WTC11 (cell line): ENCODE data around the gene GNA12.

ENCODE experiments used
- PREB ChIP-seq: sonication (generic); formaldehyde crosslinking; IDR thresholded peaks from 2 replicates; pipeline ENCODE4 v1.8.1; 2022; ENCODE audit warnings: mild to moderate bottlenecking, missing genetic modification reagents, moderate library complexity, borderline replicate concordance
- TF ChIP-seq, protein P1 (sequence below): fragments of 200-600 bp; IDR thresholded peaks from 2 replicates; pipeline ENCODE4 v1.8.0; 2022; ENCODE audit warnings: antibody characterized with exemption
- TF ChIP-seq, protein P2 (sequence below): sonication (generic); formaldehyde crosslinking; IDR thresholded peaks from 2 replicates; pipeline ENCODE4 v1.8.1; 2022; ENCODE audit warnings: missing genetic modification reagents, borderline replicate concordance

- TF ChIP-seq, protein P1, sequence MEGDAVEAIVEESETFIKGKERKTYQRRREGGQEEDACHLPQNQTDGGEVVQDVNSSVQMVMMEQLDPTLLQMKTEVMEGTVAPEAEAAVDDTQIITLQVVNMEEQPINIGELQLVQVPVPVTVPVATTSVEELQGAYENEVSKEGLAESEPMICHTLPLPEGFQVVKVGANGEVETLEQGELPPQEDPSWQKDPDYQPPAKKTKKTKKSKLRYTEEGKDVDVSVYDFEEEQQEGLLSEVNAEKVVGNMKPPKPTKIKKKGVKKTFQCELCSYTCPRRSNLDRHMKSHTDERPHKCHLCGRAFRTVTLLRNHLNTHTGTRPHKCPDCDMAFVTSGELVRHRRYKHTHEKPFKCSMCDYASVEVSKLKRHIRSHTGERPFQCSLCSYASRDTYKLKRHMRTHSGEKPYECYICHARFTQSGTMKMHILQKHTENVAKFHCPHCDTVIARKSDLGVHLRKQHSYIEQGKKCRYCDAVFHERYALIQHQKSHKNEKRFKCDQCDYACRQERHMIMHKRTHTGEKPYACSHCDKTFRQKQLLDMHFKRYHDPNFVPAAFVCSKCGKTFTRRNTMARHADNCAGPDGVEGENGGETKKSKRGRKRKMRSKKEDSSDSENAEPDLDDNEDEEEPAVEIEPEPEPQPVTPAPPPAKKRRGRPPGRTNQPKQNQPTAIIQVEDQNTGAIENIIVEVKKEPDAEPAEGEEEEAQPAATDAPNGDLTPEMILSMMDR, result no peak
- TF ChIP-seq PREB (CRISPR knock-in tag), result no peak
- TF ChIP-seq, protein P2, sequence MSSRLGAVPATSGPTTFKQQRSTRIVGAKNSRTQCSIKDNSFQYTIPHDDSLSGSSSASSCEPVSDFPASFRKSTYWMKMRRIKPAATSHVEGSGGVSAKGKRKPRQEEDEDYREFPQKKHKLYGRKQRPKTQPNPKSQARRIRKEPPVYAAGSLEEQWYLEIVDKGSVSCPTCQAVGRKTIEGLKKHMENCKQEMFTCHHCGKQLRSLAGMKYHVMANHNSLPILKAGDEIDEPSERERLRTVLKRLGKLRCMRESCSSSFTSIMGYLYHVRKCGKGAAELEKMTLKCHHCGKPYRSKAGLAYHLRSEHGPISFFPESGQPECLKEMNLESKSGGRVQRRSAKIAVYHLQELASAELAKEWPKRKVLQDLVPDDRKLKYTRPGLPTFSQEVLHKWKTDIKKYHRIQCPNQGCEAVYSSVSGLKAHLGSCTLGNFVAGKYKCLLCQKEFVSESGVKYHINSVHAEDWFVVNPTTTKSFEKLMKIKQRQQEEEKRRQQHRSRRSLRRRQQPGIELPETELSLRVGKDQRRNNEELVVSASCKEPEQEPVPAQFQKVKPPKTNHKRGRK (CRISPR knock-in tag), result no peak
Observed at GRCh38 chr7:2808891-2809665, 35.0 kb downstream of the GNA12 start.
